Measurements from ENCODE around the gene CHCHD2.
"Not testable (repeated sequence)": the region's sequence is repeated elsewhere in the genome, so short reads cannot be mapped to it uniquely, and the experiment has no call there.

CHCHD2 gene

DNA sequence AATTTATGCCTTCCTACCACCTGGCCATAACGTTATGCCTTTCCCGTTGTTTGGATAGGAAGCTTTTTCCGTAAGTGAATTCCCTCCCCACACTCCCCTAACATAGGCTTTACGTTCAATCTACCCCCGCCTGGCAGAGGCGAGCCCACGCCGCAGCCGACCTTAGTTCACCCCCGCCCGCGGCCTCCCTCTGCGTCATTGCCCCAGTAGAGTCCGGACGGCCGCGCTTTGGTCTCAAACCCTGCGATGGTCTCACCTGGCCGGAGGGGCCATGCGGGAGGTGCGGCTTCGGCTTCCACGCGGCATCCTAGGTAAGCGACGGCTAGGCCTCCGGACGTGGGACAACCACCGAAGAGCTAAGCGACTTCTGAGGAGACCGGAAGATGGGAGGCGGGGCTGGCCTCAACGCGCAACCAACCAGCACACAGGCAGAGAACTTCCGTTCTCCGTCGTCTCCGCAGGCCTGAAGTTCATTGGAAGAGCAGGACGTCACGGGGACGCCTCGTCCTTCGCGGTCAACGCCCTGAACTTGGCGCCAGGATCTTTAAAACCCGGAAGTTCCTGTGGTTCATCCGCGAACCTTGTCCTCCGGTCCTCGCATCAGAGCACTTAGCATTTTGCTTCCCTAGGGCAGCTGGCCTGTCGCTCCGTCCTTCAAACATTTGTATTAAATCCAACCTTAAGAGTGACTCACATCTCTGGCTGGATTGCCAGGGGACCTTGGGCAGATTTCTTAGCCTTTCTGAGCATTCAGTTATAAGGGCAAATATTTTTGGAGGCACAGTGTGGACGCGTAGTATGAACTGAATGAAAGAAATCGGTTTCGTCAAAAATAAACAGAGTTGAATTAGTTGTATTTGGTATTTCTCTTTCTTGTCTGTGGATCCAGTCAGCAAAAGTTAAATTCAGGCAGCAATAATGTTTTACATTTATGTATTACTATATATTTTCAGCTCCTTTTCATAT lies at the start of gene CHCHD2:
Gene CHCHD2, minus strand, starts transcription at position 369 of the 966 bp plus-strand sequence. Its CDS starts 63 bp downstream, at position 306.
- DNase-seq = peak; percentile 95 to 98

DNA sequence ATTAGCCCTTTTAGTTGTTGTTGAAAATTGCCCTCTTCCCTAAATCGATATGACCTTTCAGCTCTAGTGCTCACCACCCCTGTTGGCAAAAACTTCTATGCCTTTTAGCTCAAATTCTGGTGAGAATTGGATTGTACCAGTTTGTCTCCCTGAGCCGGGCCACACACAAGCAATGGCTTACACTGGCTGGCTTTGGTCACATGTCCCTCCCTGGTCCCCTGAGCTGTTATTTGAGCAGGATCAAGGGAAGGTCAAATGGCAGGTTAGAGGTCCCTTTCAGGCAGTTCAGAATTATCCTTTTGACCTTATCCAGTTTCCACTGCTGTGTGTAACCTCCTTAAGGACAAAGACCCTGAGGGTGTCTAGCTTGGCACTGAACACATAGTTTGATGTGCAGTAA lies 24.8 kb upstream of the CHCHD2 start:
- not testable (repeated sequence) for DNase-seq

GRCh38 chr7:56127241-56127975 lies 21.1 kb upstream of the CHCHD2 start:
- DNase-seq = no peak

GRCh38 chr7:56125831-56126230 lies 19.6 kb upstream of the CHCHD2 start:
- DNase-seq = no peak

DNA sequence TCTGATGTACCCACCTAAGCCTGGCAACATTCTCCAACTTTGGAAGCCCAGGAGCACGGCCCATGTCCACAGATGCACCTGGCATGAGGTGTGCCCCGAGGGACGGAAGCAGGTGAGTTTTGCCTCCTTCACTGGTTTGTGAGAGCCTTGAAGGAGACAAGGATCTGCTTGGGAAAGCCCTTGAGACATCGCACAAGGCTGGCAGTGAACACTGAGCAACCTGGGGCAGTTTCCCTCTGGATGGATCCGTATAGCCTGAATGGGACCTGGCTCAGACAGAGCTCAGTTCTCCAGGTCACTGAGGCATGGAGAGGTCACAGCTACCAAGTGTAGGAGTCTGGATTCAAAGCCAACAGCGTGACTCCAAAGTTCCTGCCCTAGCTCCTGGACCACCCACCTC lies 18.7 kb upstream of the CHCHD2 start:
- DNase-seq = no peak

DNA sequence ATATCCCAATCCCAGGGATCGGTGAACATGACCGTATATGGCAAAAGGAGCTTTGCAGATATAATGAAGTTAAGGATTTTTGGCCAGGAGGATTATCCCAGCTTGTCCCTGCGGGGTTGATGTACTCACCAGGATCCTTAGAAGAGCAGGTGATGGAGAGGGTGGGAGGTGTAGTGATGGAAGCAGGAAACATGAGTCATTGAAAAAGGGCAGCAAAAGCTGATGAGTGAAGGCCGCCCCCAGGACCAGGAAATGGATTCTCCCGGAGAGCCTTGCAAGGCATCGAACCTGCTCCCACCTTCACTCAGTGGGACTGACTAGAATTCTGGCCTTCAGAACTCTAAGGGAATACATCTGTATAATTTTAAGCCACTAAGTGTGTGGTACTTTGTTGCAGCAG lies 15.2 kb upstream of the CHCHD2 start:
- DNase-seq = no peak

- DNase-seq = no peak
These were observed 9.7 kb upstream of the CHCHD2 start, which contains the start of gene NUPR2 for GRCh38 chr7:56115852-56116538. NUPR2 (minus strand) TSS chr7:56116417; CDS start chr7:56116314, 103 bp downstream.

DNA sequence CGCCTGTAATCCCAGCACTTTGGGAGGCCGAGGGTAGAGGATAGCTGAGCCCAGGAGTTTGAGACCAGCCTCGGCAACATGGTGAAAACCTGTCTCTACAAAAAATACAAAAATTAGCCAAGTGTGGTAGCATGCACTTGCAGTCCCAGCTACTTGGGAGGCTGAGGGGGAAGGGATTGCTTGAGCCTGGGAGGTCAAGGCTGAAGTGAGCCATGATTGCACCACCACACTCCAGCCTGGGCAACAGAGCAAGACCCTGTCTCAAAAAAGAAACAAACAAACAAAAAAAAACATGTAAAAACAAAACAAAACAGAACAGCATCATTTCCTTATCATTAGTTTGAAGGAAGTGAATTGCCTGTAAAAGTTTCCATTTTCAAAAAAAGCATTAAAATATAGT lies 6.0 kb upstream of the CHCHD2 start:
- not testable (repeated sequence) for DNase-seq

GRCh38 chr7:56110611-56111010 lies 4.3 kb upstream of the CHCHD2 start:
- no peak for DNase-seq

GRCh38 chr7:56107954-56108258 lies 1.6 kb upstream of the CHCHD2 start:
- no peak for DNase-seq

DNA sequence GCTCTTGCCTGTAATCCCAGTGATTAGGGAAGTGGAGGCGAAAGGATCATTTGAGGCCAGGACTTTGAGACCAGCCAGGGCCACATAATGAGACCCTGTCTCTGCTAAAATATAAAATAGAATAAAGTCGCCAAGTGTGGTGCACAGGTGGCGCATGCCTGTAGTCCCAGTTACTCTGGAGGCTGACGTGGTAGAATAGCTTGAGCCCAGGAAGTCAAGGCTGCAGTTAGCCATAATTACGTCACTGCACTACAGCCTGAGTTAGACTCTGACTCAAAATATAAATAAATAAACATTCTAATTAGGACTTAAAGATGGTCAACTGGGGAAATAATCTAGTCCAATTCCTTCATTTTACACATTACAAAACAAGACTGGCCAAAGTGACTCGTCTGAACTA lies 768 bp downstream of the CHCHD2 start:
- DNase-seq = peak in 1 of 2 experiments; percentile 33

- not testable (repeated sequence) for DNase-seq
These were observed 2.1 kb downstream of the CHCHD2 start for GRCh38 chr7:56104138-56104537.

DNA sequence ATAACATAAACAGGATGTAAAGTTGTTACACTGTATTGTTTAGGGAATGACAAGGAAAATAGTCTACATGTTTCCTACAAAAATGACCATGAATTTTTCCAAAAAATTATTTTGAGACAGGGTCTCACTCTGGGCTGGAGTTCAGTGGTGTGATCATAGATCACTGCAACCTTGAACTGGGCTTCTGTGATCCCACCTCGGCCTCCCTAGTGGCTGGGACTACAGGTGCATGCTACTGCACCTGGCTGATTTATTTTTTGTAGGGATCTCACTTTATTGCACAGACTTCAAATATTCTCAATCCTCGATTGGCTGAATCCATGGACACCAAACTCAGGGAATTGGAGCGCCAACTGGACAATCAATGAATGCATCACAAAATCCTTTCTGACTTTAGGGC lies 6.6 kb downstream of the CHCHD2 start:
- no peak for DNase-seq

- DNase-seq = not testable (repeated sequence)
These were observed 7.9 kb downstream of the CHCHD2 start for GRCh38 chr7:56098187-56099008.

GRCh38 chr7:56097700-56098099 lies 8.6 kb downstream of the CHCHD2 start:
- no peak for DNase-seq

DNA sequence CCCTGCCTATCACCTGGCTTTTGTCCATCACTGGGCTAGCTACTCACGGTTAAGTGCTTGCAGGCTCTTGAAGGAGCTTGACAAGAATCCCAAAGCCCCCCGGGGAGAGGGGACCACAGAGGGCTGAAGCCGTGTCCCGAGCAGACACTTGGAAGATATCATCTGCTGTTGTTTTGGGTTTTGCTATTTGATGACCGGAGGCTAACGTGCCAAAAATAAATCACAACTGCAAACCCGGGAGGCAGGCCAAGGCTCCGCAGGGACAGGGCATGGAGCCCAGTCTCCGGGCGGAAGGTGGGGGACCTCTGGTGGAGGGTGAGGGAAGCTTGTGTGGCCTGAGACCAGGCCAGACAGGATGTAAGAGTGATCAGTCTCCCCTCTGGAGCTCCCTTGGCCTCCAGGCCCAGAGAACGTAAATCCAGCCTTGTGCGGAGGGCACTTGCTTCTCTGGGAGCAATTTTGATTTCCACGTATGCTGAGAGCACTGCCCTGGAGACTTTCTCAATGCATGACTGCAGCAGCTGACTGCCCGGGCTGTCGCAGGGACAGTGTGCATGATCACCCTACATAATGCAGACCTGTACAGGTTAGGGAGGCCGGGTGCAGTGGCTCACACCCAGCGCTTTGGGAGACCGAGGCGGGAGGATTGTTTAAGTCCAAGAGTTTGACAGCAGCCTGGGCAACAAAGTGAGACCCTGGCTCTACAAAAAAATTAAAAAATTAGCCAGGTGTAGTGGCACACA lies 13.3 kb downstream of the CHCHD2 start, which contains the start of gene PHKG1:
Gene PHKG1, minus strand, starts transcription at position 164 of the 743 bp plus-strand sequence. CDS start 4,011 bp downstream, outside the sequence.
- DNase-seq = no peak

DNA sequence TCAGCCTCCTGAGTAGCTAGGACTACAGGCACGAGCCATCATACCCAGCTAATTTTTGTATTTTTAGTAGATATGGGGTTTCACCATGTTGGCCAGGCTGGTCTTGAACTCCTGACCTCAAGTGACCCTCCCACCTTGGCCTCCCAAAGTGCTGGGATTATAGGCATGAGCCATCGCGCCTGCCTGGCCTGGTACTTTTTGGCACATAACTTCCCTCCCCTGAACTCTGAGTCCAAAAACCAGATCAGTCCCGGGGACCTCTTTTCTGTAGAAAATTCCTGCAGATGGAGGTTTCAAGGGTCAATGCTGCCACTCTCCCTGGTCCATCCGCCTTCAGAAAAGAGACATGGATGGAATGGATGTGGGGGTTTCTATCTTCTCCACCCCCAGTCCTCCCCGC lies 13.9 kb downstream of the CHCHD2 start:
- not testable (repeated sequence) for DNase-seq

- no peak for DNase-seq
These were observed 14.7 kb downstream of the CHCHD2 start for GRCh38 chr7:56091591-56091990.

- DNase-seq = no peak
These were observed 18.8 kb downstream of the CHCHD2 start for GRCh38 chr7:56087445-56087844.

DNA sequence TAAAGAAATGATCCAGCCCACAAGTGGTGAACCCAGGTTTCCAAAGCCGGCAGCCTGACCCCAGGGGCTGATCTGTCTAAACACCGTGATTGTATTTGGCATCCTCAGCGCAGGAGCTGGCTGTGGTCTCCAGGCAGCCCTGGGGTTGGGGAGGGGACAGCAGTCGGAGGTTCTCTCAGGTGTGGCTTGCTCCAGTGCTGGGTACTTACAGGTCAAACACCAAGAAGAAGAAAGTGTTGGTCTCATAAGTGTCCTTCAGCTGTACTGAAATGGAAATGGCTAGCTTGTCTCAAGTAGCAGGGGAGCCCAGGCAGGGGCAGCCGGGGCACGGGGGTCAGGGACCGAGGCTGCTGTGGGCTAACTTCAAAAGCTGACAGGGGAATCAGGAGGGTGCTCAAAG lies 19.5 kb downstream of the CHCHD2 start:
- DNase-seq = no peak

DNA sequence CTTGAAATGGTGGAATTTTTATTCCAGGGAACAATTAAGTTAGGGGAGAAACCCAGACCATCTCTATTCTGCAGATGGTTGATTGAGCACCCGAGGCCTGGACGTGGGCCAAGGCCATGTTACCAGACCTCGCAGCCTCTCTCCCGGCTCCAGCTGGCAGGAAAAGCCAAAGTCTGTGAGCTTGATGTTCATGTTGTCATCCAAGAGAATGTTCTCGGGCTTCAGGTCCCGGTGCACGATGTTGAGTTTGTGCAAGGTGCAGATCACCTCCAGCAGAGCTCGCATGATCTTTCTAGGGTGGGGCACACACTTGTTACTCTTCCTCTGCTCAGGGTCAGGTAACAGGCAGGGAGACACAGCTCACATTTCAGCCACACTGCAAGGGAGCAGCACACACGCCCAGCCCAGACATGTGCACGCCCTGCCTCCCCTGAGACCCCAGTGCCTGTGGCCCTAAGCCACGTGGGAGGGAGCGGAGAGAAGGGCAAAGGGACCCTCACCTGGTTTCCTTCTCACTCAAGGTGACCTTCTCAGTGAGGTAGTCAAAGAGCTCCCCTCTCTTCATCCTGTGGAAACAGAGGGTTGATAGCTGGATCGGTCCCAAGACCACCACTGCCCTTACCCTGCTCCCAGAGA lies 23.0 kb downstream of the CHCHD2 start:
- DNase-seq = no peak

Data from SW 1271 (cell line).